Sigmoid colon (tissue), 3 donors: ENCODE measurements around the gene LAPTM4A.

Experiments used
- POLR2A ChIP-seq, 2 donors: fragments of 450-650 bp; IDR thresholded peaks; one replicate each; pipeline ENCODE4 v1.6.1; 2016; ENCODE audit warnings: antibody characterized with exemption in 2 of 2, mild to moderate bottlenecking in 2 of 2, moderate library complexity in 2 of 2
- TF ChIP-seq, protein P1 (sequence below), 4 experiments: fragments of 450-650 bp in 3 of 4; fragments of 200-600 bp in 1 of 4; IDR thresholded peaks; one replicate each; pipeline ENCODE4 v1.5.1; 2016 to 2019; ENCODE audit warnings: antibody characterized with exemption in 4 of 4, mild to moderate bottlenecking in 3 of 4, moderate library complexity in 2 of 4

DNA sequence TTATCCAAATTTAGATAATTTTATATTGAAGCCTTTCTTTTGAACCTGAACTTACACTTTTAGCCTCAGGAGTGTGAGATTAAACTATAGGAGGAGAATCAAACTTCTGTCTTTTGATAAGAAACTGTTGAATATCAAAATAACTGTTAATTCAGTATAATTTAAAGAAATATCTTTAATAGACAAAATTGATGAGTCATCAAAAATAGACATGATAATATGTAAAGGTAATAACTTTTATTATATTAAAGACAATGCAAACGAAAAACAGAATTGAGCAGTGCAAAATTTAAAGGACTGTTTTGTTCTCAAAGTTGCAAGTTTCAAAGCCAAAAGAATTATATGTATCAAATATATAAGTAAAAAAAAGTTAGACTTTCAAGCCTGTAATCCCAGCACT lies 59.5 kb downstream of the LAPTM4A start:
- TF ChIP-seq POLR2A (IDR thresholded peaks at IDR 0.05): no peak
- TF ChIP-seq, protein P1, sequence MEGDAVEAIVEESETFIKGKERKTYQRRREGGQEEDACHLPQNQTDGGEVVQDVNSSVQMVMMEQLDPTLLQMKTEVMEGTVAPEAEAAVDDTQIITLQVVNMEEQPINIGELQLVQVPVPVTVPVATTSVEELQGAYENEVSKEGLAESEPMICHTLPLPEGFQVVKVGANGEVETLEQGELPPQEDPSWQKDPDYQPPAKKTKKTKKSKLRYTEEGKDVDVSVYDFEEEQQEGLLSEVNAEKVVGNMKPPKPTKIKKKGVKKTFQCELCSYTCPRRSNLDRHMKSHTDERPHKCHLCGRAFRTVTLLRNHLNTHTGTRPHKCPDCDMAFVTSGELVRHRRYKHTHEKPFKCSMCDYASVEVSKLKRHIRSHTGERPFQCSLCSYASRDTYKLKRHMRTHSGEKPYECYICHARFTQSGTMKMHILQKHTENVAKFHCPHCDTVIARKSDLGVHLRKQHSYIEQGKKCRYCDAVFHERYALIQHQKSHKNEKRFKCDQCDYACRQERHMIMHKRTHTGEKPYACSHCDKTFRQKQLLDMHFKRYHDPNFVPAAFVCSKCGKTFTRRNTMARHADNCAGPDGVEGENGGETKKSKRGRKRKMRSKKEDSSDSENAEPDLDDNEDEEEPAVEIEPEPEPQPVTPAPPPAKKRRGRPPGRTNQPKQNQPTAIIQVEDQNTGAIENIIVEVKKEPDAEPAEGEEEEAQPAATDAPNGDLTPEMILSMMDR (IDR thresholded peaks at IDR 0.05): no peak
